Activated CD8-positive, alpha-beta memory T cell treated with anti-CD3 and anti-CD28 coated beads, Interleukin-2, amount 10 ng/mL, durations not matched to agents 7 days and 5 days (primary cell): Measurements from ENCODE around the gene THAP4. TPM values are rescaled to one million over a fixed set of nuclear protein-coding genes. Genes with fewer than 3 reads are reported as not detected.

ENCODE experiments used
- ATAC-seq: fragments of 150-1000 bp; cut with Tn5 transposase; one replicate; pipeline ENCODE4 v1.10.0; 2021; ENCODE audit warnings: moderate library complexity
- CTCF ChIA-PET: fragments of 350-600 bp; sonication (Branson Sonifier 250); formaldehyde crosslinking; loops from one replicate; lab custom pipeline; 2021; ENCODE audit warnings: antibody characterized with exemption; lab: Charles Lee
- DNase-seq: peaks from one replicate; pipeline ENCODE4 v3.0.0-alpha.2; 2020
- H3K27ac Mint-ChIP-seq: one replicate; pipeline ENCODE4 v1.8.0; 2021; ENCODE audit warnings: mild to moderate bottlenecking, mixed read lengths
- H3K27me3 Mint-ChIP-seq: one replicate; pipeline ENCODE4 v1.8.0; 2021; ENCODE audit warnings: mixed read lengths
- H3K36me3 Mint-ChIP-seq: one replicate; pipeline ENCODE4 v1.8.0; 2021; ENCODE audit warnings: mild to moderate bottlenecking, mixed read lengths
- H3K4me1 Mint-ChIP-seq: one replicate; pipeline ENCODE4 v1.8.0; 2021; ENCODE audit warnings: mixed read lengths
- H3K4me3 Mint-ChIP-seq: one replicate; pipeline ENCODE4 v1.8.0; 2021; ENCODE audit warnings: mild to moderate bottlenecking, moderate library complexity, mixed read lengths
- H3K9me3 Mint-ChIP-seq: one replicate; pipeline ENCODE4 v1.8.0; 2022; ENCODE audit warnings: low read depth, mixed read lengths
- total RNA-seq, 2 experiments: library from RNA; stranded (reverse); gene quantifications; one replicate each; pipeline ENCODE4 v1.2.3, GENCODE V29; 2021

Gene THAP4
- total RNA-seq, 2 experiments from 2014 or later = 38.1 to 39.3 TPM

DNA sequence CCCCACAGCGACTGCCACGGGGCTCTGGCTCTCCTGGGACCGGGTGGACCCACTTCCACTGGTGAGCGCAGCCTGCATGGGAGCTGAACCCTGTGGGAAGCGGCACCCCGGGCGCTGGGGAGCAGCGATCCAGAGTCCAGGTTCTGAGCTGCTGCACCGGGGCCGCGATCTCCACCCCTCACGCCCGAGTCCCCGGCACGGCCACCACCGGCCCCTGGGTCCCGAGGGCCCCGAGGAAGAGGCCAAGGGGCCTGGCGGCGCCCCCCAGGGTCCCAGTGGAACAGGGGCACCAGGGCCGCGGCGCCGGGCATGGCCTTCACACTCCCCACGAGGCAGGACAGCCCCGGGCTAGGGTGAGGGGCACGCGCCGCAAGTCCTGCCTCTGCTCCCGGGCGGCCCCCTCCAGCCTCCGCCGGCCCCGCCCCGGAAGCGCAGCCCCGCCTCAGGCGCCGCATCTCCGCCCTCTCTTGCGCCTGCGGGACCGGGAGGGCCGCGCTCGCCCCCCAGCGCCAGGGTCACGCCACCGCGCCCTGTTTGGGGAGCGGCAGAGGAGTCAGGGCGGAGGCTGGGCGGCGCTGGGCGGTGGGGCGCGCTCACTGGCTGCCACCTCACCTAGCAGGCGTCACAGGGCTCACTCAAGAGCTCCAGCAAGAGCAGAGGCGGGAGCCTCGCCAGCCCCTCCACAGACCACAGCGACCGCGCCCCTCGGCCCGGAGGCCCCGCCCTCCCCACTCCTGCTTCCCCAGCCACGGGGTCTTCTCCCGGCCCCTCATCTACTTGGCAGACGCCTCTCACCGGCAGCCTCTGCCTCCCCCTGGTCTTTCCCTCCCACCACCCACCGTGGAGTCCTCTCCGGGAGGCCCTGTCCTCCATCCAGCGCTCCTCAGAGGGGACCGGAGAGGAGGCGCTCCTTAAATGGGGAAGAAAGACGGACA is 26.8 kb downstream of the THAP4 start:
- Mint-ChIP-seq H3K4me1 (peaks cover 24% of the 10 kb centered on the region), H3K4me3 (peak overlapping the region; percentile 45), H3K36me3 (peaks cover 4% of the 10 kb centered on the region), H3K27me3 (no peaks in the 10 kb centered on the region), H3K9me3 (no peaks in the 10 kb centered on the region), H3K27ac (peak overlapping the region; percentile 69)
- ATAC-seq (peak; percentile 99), DNase-seq (peak; percentile 94)
- CTCF ChIA-PET = interaction anchor here (0.6 to 2.9 kb wide), 11 partner anchors 12 to 300 kb away, joined by 3 to 10 read pairs (median 4); partner anchors contain the start of gene ATG4B

DNA sequence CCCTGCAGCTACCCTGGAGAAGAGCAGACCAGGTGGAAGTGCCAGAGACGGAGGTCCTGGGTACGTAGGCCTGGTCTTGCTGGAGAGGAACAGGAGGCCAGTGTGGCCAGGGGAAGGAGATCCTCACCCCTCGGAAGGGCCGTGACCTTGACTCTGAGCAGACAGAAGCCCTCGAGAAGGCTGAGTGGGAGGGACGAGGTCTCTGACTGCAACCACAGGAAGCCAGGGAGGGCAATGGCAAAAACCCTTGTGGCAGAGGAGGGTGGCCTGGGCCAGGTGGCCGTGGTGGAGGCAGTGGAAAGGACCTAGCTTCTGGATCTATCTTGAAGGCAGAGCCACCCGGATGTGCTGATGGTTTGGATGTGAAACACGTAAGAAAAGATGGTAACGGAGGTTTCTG is 28.1 kb downstream of the THAP4 start:
- H3K9me3 Mint-ChIP-seq = no peaks in the 10 kb centered on the region
- no peak overlapping the region for H3K27ac Mint-ChIP-seq
- CTCF ChIA-PET = interaction anchor here (2.9 kb wide), 1 partner anchor 14 kb away, joined by 10 read pairs; no protein-coding TSS in a partner anchor
- peak overlapping the region; percentile 23 for H3K4me3 Mint-ChIP-seq
- H3K4me1 Mint-ChIP-seq = peaks cover 17% of the 10 kb centered on the region
- H3K27me3 Mint-ChIP-seq = no peaks in the 10 kb centered on the region
- ATAC-seq = no peak
- DNase-seq = peak; percentile 54
- peaks cover 6% of the 10 kb centered on the region for H3K36me3 Mint-ChIP-seq

- H3K4me3 Mint-ChIP-seq = no peak overlapping the region
- no peak for DNase-seq
- ATAC-seq = no peak
- H3K27ac Mint-ChIP-seq = no peak overlapping the region
- CTCF ChIA-PET = no interaction called here
- no peaks in the 10 kb centered on the region for H3K27me3 Mint-ChIP-seq
- H3K9me3 Mint-ChIP-seq = no peaks in the 10 kb centered on the region
- H3K36me3 Mint-ChIP-seq = peaks cover 8% of the 10 kb centered on the region
- H3K4me1 Mint-ChIP-seq = peaks cover 17% of the 10 kb centered on the region
These were observed 29.6 kb downstream of the THAP4 start for GRCh38 chr2:241607162-241607885.

GRCh38 chr2:241606186-241606585 is 30.8 kb downstream of the THAP4 start:
- Mint-ChIP-seq H3K27ac (no peak overlapping the region), H3K4me1 (peaks cover 16% of the 10 kb centered on the region), H3K27me3 (no peaks in the 10 kb centered on the region), H3K36me3 (peaks cover 13% of the 10 kb centered on the region), H3K4me3 (no peak overlapping the region), H3K9me3 (no peaks in the 10 kb centered on the region)
- no peak for ATAC-seq
- DNase-seq = no peak
- CTCF ChIA-PET = interaction anchor here (1.1 kb wide), 1 partner anchor 9 kb away, joined by 3 read pairs; no protein-coding TSS in a partner anchor

DNA sequence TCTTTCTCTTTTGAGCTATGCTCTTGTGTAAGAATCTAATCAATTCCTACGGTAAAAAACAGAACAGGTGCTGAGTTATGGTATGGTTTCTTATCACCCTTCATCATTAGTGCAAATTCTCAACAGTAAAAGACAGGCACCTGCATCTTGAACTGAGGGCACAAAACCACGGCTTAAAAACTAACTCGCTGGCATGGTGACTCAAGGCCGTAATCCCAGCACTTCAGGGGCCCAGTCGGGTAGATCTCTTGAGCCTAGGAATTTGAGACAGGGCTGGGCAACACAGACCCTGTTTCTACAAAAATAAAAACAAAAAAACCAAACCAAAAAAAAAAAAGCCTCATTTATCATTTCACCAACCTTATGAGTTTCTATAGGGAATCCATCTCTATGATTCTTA is 33.3 kb downstream of the THAP4 start:
- Mint-ChIP-seq H3K36me3 (peaks cover 22% of the 10 kb centered on the region), H3K4me3 (no peak overlapping the region), H3K4me1 (peaks cover 4% of the 10 kb centered on the region), H3K27me3 (no peaks in the 10 kb centered on the region), H3K27ac (no peak overlapping the region), H3K9me3 (no peaks in the 10 kb centered on the region)
- CTCF ChIA-PET = interaction anchor here (0.7 kb wide), 1 partner anchor 9 kb away, joined by 3 read pairs; no protein-coding TSS in a partner anchor
- no peak for ATAC-seq
- no peak for DNase-seq

DNA sequence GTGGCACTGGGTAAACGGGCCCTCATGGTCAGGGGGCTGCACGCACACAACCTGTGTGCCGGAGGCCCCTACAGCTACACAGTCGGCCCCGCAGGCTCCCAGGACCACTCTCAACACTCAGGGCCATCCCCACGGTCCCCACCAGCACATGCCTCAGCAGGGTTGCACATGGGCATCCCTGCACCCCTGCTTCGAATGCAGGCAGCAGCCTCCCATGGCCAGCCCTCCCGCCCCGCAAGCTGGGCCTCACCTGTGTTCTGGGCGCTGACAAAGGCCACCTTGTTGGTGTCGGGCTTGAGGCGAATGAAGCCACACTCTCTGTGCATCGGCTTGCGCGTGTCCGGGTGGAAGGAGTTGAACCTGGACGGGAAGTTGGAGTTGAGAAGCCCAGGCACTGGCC is 34.2 kb downstream of the THAP4 start:
- H3K4me3 Mint-ChIP-seq = no peak overlapping the region
- H3K36me3 Mint-ChIP-seq = peaks cover 21% of the 10 kb centered on the region
- CTCF ChIA-PET = no interaction called here
- H3K4me1 Mint-ChIP-seq = no peaks in the 10 kb centered on the region
- DNase-seq (no peak), ATAC-seq (no peak)
- no peaks in the 10 kb centered on the region for H3K27me3 Mint-ChIP-seq
- H3K9me3 Mint-ChIP-seq = no peaks in the 10 kb centered on the region
- no peak overlapping the region for H3K27ac Mint-ChIP-seq

- H3K4me1 Mint-ChIP-seq = no peaks in the 10 kb centered on the region
- no peaks in the 10 kb centered on the region for H3K27me3 Mint-ChIP-seq
- CTCF ChIA-PET = no interaction called here
- H3K4me3 Mint-ChIP-seq = no peak overlapping the region
- no peaks in the 10 kb centered on the region for H3K9me3 Mint-ChIP-seq
- peaks cover 22% of the 10 kb centered on the region for H3K36me3 Mint-ChIP-seq
- DNase-seq = no peak
- no peak for ATAC-seq
- H3K27ac Mint-ChIP-seq = no peak overlapping the region
These were observed 35.1 kb downstream of the THAP4 start for GRCh38 chr2:241601841-241602240.

DNA sequence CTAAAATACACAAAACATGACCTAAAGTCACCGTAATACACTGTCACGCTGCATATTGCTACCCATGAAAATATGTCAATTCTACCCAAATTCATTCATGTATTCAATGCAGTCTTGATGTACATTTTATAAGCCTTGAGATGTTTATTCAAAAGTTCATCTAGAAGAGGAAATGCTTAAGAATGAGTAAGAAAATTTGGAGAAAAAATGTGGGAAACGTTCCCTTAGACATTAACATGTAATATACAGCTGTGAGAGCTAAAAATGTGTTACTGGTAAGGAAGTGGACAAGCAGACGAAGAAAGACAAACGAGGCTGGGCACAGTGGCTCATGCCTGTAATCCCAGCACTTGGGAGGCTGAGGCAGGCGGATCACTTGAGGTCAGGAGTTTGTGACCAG is 37.3 kb downstream of the THAP4 start:
- H3K4me3 Mint-ChIP-seq = no peak overlapping the region
- H3K27ac Mint-ChIP-seq = no peak overlapping the region
- CTCF ChIA-PET = interaction anchor here (1.1 kb wide), 1 partner anchor 14 kb away, joined by 3 read pairs; no protein-coding TSS in a partner anchor
- H3K9me3 Mint-ChIP-seq = no peaks in the 10 kb centered on the region
- H3K36me3 Mint-ChIP-seq = peaks cover 18% of the 10 kb centered on the region
- DNase-seq (no peak), ATAC-seq (no peak)
- no peaks in the 10 kb centered on the region for H3K27me3 Mint-ChIP-seq
- H3K4me1 Mint-ChIP-seq = no peaks in the 10 kb centered on the region

DNA sequence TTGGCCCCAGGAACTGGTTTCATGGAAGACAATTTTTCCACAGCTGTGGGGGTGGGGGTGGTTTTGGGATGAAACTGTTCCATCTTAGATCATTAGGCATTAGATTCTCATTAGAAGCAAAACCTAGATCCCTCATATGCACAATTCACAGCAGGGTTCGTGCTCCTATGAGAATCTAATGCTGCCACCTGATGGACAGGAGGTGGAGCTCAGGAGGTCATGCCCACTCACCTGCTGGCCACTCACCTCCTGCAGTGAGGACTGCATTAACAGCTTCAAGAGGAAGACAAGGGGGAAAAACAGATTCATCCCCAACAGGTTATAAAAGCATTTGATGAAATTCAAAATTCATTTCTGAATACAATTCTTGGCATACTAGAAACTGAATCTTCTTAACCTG is 38.5 kb downstream of the THAP4 start:
- no peaks in the 10 kb centered on the region for H3K9me3 Mint-ChIP-seq
- no peak for DNase-seq
- CTCF ChIA-PET = interaction anchor here (0.8 to 1.1 kb wide), 4 partner anchors 12 to 220 kb away, joined by 3 to 5 read pairs (median 4); no protein-coding TSS in a partner anchor
- no peaks in the 10 kb centered on the region for H3K4me1 Mint-ChIP-seq
- no peaks in the 10 kb centered on the region for H3K27me3 Mint-ChIP-seq
- H3K27ac Mint-ChIP-seq = no peak overlapping the region
- no peak overlapping the region for H3K4me3 Mint-ChIP-seq
- H3K36me3 Mint-ChIP-seq = peaks cover 17% of the 10 kb centered on the region
- no peak for ATAC-seq

- Mint-ChIP-seq H3K27ac (no peak overlapping the region), H3K36me3 (peaks cover 15% of the 10 kb centered on the region), H3K27me3 (no peaks in the 10 kb centered on the region), H3K9me3 (no peaks in the 10 kb centered on the region), H3K4me3 (no peak overlapping the region), H3K4me1 (no peaks in the 10 kb centered on the region)
- DNase-seq = no peak
- ATAC-seq = no peak
- CTCF ChIA-PET = interaction anchor here (0.8 to 1.1 kb wide), 4 partner anchors 13 to 220 kb away, joined by 3 to 5 read pairs (median 4); no protein-coding TSS in a partner anchor
These were observed 38.9 kb downstream of the THAP4 start for GRCh38 chr2:241598061-241598460.

GRCh38 chr2:241597561-241597960 is 39.4 kb downstream of the THAP4 start:
- CTCF ChIA-PET = interaction anchor here (0.8 to 1.1 kb wide), 2 partner anchors 13 to 219 kb away, joined by 3 to 4 read pairs; no protein-coding TSS in a partner anchor
- Mint-ChIP-seq H3K27me3 (no peaks in the 10 kb centered on the region), H3K4me1 (no peaks in the 10 kb centered on the region), H3K27ac (no peak overlapping the region), H3K36me3 (peaks cover 15% of the 10 kb centered on the region), H3K9me3 (no peaks in the 10 kb centered on the region), H3K4me3 (no peak overlapping the region)
- ATAC-seq (no peak), DNase-seq (no peak)

GRCh38 chr2:241595600-241596140 is 41.3 kb downstream of the THAP4 start:
- no peaks in the 10 kb centered on the region for H3K9me3 Mint-ChIP-seq
- no peak overlapping the region for H3K27ac Mint-ChIP-seq
- H3K27me3 Mint-ChIP-seq = no peaks in the 10 kb centered on the region
- CTCF ChIA-PET = interaction anchor here (2.4 kb wide), 1 partner anchor 14 kb away, joined by 10 read pairs; no protein-coding TSS in a partner anchor
- H3K4me3 Mint-ChIP-seq = no peak overlapping the region
- ATAC-seq (no peak), DNase-seq (no peak)
- peaks cover 9% of the 10 kb centered on the region for H3K36me3 Mint-ChIP-seq
- no peaks in the 10 kb centered on the region for H3K4me1 Mint-ChIP-seq

DNA sequence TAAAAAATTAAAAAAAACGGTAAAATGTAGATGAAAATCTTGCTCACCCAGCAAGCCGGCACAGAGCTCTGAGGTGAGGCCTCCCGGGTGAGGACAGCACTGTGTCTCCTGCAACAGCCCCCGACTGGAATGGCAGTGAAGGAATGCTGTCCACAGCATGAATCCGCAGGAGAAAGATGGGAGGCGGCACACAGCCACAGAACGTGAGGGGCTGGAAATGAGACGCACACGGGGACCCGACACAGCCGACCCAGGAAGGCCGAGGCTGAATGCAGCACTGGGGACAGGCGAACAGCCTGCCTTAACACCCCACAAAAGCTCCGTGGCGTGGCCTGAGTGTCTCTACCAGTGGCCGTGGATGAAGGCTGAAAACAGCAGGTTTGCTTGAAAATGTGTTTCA is 43.7 kb downstream of the THAP4 start:
- ATAC-seq (no peak), DNase-seq (no peak)
- CTCF ChIA-PET = no interaction called here
- H3K27me3 Mint-ChIP-seq = no peaks in the 10 kb centered on the region
- no peak overlapping the region for H3K4me3 Mint-ChIP-seq
- H3K36me3 Mint-ChIP-seq = peaks cover 13% of the 10 kb centered on the region
- no peaks in the 10 kb centered on the region for H3K9me3 Mint-ChIP-seq
- no peaks in the 10 kb centered on the region for H3K4me1 Mint-ChIP-seq
- no peak overlapping the region for H3K27ac Mint-ChIP-seq
